Stimulated activated CD8-positive, alpha-beta memory T cell treated with anti-CD3 and anti-CD28 coated beads, Interleukin-7, amount 100 ng/mL, for 48 hours (primary cell): ENCODE measurements around the gene CNIH2.
A peak's percentile ranks its signal among the peaks of the same experiment; 100 is the strongest.
"Not testable (repeated sequence)": the region's sequence is repeated elsewhere in the genome, so short reads cannot be mapped to it uniquely, and the experiment has no call there.

Source experiments
- DNase-seq, 2 donors: peaks; one replicate each; pipeline ENCODE4 v3.0.0-alpha.2; 2020; ENCODE audit warnings: low read depth in 1 of 2; ENCODE audit errors: extremely low read depth in 1 of 2

The CNIH2 gene

GRCh38 chr11:66289548-66290329, 11.8 kb downstream of the CNIH2 start:
- peak; percentile 69 to 79 for DNase-seq

- no peak for DNase-seq
These were observed 12.3 kb downstream of the CNIH2 start for GRCh38 chr11:66290330-66290621.

- no peak for DNase-seq
These were observed 13.3 kb downstream of the CNIH2 start for GRCh38 chr11:66291303-66291705.

GRCh38 chr11:66291706-66292542, 13.9 kb downstream of the CNIH2 start, which contains the start of gene TMEM151A:
Gene TMEM151A, plus strand, starts transcription at chr11:66291894. Its CDS starts 120 bp downstream, at chr11:66292014.
- no peak for DNase-seq

- no peak for DNase-seq
These were observed 14.8 kb downstream of the CNIH2 start for GRCh38 chr11:66292543-66293332.

GRCh38 chr11:66293352-66293751, 15.4 kb downstream of the CNIH2 start:
- no peak for DNase-seq

GRCh38 chr11:66293777-66294625, 16.0 kb downstream of the CNIH2 start:
- no peak for DNase-seq

- no peak for DNase-seq
These were observed 16.9 kb downstream of the CNIH2 start for GRCh38 chr11:66294626-66295620.

GRCh38 chr11:66297610-66298009, 19.6 kb downstream of the CNIH2 start:
- DNase-seq = no peak

GRCh38 chr11:66299186-66299585, 21.2 kb downstream of the CNIH2 start:
- DNase-seq = no peak

GRCh38 chr11:66302656-66303055, 24.7 kb downstream of the CNIH2 start:
- DNase-seq = no peak

- DNase-seq = no peak
These were observed 31.5 kb downstream of the CNIH2 start for GRCh38 chr11:66309475-66309874.

- no peak for DNase-seq
These were observed 32.3 kb downstream of the CNIH2 start for GRCh38 chr11:66310324-66310723.

- DNase-seq = not testable (repeated sequence)
These were observed 32.9 kb downstream of the CNIH2 start for GRCh38 chr11:66310803-66311440.

- no peak for DNase-seq
These were observed 33.5 kb downstream of the CNIH2 start for GRCh38 chr11:66311470-66311964.

- DNase-seq = peak; percentile 93 to 96
These were observed 34.1 kb downstream of the CNIH2 start for GRCh38 chr11:66311965-66312548.

- peak; percentile 87 to 94 for DNase-seq
These were observed 34.8 kb downstream of the CNIH2 start for GRCh38 chr11:66312549-66313320.
